SK-N-SH treated with all-trans-retinoic acid at 6 μM for 48 hours (cell line): ENCODE results near the gene CAMK1.

Source experiments
- ARNTL ChIP-seq: fragments of 450-650 bp; formaldehyde crosslinking; IDR thresholded peaks from 2 replicates; pipeline ENCODE4 v1.5.0; 2020; ENCODE audit warnings: low read depth, mild to moderate bottlenecking, moderate library complexity, borderline replicate concordance
- ESRRG ChIP-seq: fragments of 250-450 bp; sonication (Bioruptor Pico); IDR thresholded peaks from 2 replicates; pipeline ENCODE4 v1.6.1; 2021; ENCODE audit warnings: mild to moderate bottlenecking
- GLIS3 ChIP-seq: fragments of 250-450 bp; sonication (Bioruptor Pico); IDR thresholded peaks from 2 replicates; pipeline ENCODE4 v1.5.0; 2020; ENCODE audit warnings: mild to moderate bottlenecking, moderate library complexity
- PPARA ChIP-seq: fragments of 250-450 bp; sonication (Bioruptor Pico); IDR thresholded peaks from 2 replicates; pipeline ENCODE4 v1.5.0; 2020; ENCODE audit warnings: mild to moderate bottlenecking, borderline replicate concordance
- SNAI2 ChIP-seq: fragments of 250-450 bp; sonication (Bioruptor Pico); IDR thresholded peaks from 2 replicates; pipeline ENCODE4 v1.5.0; 2020; ENCODE audit warnings: mild to moderate bottlenecking, moderate library complexity
- TCF4 ChIP-seq: fragments of 250-450 bp; sonication (Bioruptor Pico); IDR thresholded peaks from 2 replicates; pipeline ENCODE4 v1.8.0; 2021; ENCODE audit warnings: mild to moderate bottlenecking, moderate library complexity, borderline replicate concordance
- ZFP3 ChIP-seq: fragments of 250-450 bp; sonication (Bioruptor Pico); IDR thresholded peaks from 2 replicates; pipeline ENCODE4 v1.5.0; 2020; ENCODE audit warnings: mild to moderate bottlenecking, moderate library complexity
- ZNF70 ChIP-seq: fragments of 450-650 bp; formaldehyde crosslinking; IDR thresholded peaks from 2 replicates; pipeline ENCODE4 v1.5.0; 2020; ENCODE audit warnings: mild to moderate bottlenecking, moderate library complexity
- ZNF8 ChIP-seq: fragments of 450-650 bp; formaldehyde crosslinking; IDR thresholded peaks from 2 replicates; pipeline ENCODE4 v1.5.0; 2020; ENCODE audit warnings: mild to moderate bottlenecking, moderate library complexity
- TF ChIP-seq, protein P1 (sequence below): fragments of 250-450 bp; sonication (Bioruptor Pico); IDR thresholded peaks from 2 replicates; pipeline ENCODE4 v1.8.0; 2020; ENCODE audit warnings: mild to moderate bottlenecking, moderate library complexity, borderline replicate concordance
- TF ChIP-seq, protein P2 (sequence below): fragments of 250-450 bp; sonication (Bioruptor Pico); IDR thresholded peaks from 2 replicates; pipeline ENCODE4 v1.5.1; 2021; ENCODE audit warnings: mild to moderate bottlenecking, moderate library complexity
- TF ChIP-seq, protein P3 (sequence below): fragments of 250-450 bp; sonication (Bioruptor Pico); IDR thresholded peaks from 2 replicates; pipeline ENCODE4 v1.8.0; 2021; ENCODE audit warnings: low read depth, mild to moderate bottlenecking, moderate library complexity, borderline replicate concordance
- TF ChIP-seq, protein P4 (sequence below): fragments of 250-450 bp; sonication (Bioruptor Pico); IDR thresholded peaks from 2 replicates; pipeline ENCODE4 v1.5.1; 2020; ENCODE audit warnings: low read depth, mild to moderate bottlenecking, moderate library complexity
- TF ChIP-seq, protein P5 (sequence below): fragments of 250-450 bp; sonication (Bioruptor Pico); IDR thresholded peaks from 2 replicates; pipeline ENCODE4 v1.5.0; 2020; ENCODE audit warnings: mild to moderate bottlenecking, moderate library complexity

GRCh38 chr3:9727743-9728142 is 42.0 kb downstream of the CAMK1 start:
- TF ChIP-seq ESRRG (CRISPR knock-in tag) (no peak), TCF4 (CRISPR knock-in tag) (no peak), GLIS3 (CRISPR knock-in tag) (no peak), ARNTL (no peak), PPARA (no peak), ZFP3 (no peak), SNAI2 (CRISPR knock-in tag) (no peak), ZNF8 (no peak), ZNF70 (CRISPR knock-in tag) (no peak)
- TF ChIP-seq, protein P1, sequence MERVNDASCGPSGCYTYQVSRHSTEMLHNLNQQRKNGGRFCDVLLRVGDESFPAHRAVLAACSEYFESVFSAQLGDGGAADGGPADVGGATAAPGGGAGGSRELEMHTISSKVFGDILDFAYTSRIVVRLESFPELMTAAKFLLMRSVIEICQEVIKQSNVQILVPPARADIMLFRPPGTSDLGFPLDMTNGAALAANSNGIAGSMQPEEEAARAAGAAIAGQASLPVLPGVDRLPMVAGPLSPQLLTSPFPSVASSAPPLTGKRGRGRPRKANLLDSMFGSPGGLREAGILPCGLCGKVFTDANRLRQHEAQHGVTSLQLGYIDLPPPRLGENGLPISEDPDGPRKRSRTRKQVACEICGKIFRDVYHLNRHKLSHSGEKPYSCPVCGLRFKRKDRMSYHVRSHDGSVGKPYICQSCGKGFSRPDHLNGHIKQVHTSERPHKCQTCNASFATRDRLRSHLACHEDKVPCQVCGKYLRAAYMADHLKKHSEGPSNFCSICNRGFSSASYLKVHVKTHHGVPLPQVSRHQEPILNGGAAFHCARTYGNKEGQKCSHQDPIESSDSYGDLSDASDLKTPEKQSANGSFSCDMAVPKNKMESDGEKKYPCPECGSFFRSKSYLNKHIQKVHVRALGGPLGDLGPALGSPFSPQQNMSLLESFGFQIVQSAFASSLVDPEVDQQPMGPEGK, result no peak
- TF ChIP-seq, protein P2, sequence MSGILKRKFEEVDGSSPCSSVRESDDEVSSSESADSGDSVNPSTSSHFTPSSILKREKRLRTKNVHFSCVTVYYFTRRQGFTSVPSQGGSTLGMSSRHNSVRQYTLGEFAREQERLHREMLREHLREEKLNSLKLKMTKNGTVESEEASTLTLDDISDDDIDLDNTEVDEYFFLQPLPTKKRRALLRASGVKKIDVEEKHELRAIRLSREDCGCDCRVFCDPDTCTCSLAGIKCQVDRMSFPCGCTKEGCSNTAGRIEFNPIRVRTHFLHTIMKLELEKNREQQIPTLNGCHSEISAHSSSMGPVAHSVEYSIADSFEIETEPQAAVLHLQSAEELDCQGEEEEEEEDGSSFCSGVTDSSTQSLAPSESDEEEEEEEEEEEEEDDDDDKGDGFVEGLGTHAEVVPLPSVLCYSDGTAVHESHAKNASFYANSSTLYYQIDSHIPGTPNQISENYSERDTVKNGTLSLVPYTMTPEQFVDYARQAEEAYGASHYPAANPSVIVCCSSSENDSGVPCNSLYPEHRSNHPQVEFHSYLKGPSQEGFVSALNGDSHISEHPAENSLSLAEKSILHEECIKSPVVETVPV, result no peak
- TF ChIP-seq, protein P3, sequence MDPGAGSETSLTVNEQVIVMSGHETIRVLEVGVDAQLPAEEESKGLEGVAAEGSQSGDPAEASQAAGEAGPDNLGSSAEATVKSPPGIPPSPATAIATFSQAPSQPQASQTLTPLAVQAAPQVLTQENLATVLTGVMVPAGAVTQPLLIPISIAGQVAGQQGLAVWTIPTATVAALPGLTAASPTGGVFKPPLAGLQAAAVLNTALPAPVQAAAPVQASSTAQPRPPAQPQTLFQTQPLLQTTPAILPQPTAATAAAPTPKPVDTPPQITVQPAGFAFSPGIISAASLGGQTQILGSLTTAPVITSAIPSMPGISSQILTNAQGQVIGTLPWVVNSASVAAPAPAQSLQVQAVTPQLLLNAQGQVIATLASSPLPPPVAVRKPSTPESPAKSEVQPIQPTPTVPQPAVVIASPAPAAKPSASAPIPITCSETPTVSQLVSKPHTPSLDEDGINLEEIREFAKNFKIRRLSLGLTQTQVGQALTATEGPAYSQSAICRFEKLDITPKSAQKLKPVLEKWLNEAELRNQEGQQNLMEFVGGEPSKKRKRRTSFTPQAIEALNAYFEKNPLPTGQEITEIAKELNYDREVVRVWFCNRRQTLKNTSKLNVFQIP (CRISPR knock-in tag), result no peak
- TF ChIP-seq, protein P4, sequence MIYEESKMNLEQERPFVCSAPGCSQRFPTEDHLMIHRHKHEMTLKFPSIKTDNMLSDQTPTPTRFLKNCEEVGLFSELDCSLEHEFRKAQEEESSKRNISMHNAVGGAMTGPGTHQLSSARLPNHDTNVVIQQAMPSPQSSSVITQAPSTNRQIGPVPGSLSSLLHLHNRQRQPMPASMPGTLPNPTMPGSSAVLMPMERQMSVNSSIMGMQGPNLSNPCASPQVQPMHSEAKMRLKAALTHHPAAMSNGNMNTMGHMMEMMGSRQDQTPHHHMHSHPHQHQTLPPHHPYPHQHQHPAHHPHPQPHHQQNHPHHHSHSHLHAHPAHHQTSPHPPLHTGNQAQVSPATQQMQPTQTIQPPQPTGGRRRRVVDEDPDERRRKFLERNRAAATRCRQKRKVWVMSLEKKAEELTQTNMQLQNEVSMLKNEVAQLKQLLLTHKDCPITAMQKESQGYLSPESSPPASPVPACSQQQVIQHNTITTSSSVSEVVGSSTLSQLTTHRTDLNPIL (CRISPR knock-in tag), result no peak
- TF ChIP-seq, protein P5, sequence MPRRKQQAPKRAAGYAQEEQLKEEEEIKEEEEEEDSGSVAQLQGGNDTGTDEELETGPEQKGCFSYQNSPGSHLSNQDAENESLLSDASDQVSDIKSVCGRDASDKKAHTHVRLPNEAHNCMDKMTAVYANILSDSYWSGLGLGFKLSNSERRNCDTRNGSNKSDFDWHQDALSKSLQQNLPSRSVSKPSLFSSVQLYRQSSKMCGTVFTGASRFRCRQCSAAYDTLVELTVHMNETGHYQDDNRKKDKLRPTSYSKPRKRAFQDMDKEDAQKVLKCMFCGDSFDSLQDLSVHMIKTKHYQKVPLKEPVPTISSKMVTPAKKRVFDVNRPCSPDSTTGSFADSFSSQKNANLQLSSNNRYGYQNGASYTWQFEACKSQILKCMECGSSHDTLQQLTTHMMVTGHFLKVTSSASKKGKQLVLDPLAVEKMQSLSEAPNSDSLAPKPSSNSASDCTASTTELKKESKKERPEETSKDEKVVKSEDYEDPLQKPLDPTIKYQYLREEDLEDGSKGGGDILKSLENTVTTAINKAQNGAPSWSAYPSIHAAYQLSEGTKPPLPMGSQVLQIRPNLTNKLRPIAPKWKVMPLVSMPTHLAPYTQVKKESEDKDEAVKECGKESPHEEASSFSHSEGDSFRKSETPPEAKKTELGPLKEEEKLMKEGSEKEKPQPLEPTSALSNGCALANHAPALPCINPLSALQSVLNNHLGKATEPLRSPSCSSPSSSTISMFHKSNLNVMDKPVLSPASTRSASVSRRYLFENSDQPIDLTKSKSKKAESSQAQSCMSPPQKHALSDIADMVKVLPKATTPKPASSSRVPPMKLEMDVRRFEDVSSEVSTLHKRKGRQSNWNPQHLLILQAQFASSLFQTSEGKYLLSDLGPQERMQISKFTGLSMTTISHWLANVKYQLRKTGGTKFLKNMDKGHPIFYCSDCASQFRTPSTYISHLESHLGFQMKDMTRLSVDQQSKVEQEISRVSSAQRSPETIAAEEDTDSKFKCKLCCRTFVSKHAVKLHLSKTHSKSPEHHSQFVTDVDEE (CRISPR knock-in tag), result no peak
